Endothelial cell of umbilical vein (primary cell): ENCODE data around the gene TXNL4A. TPM values are rescaled to one million over a fixed set of nuclear protein-coding genes. Genes with fewer than 3 reads are reported as not detected.

Source experiments
- BruUV-seq: library from RNA; stranded (reverse); fragments of 400-500 nt; replicated peaks from 2 replicates; lab custom pipeline; 2021; lab: Mats Ljungman, UMichigan
- CTCF ChIA-PET: fragments of 300-600, 350-600 bp; sonication (Branson Sonifier 250); formaldehyde crosslinking; loops from one replicate; lab custom pipeline; 2021; ENCODE audit warnings: antibody characterized with exemption, inconsistent platforms; lab: Charles Lee
- POLR2A ChIA-PET: fragments of 300-600, 350-600 bp; sonication (Branson Sonifier 250); formaldehyde crosslinking; loops from one replicate; lab custom pipeline; 2021; ENCODE audit warnings: antibody characterized with exemption, inconsistent platforms; lab: Charles Lee
- DNase-seq: peaks from one replicate; pipeline ENCODE4 v3.0.0-alpha.2; 2011; ENCODE audit warnings: low read depth, low spot score
- FAIRE-seq: peaks from 2 replicates; lab custom pipeline; 2011; peaks lifted over from hg19 to GRCh38; lab: Jason Lieb, UNC
- H2AFZ ChIP-seq: 2 replicates; pipeline ENCODE4 v1.6.0; 2012; ENCODE audit warnings: low read depth, low read length, control low read depth, inconsistent platforms
- H3K27ac ChIP-seq: 2 replicates; pipeline ENCODE4 v1.5.1; 2011; ENCODE audit warnings: low read depth, mild to moderate bottlenecking, control low read depth, low read length, moderate library complexity; ENCODE audit not compliant: insufficient read depth
- H3K27me3 ChIP-seq, 2 experiments: 2 replicates each; pipeline versions ENCODE4 v1.6.0 to v1.6.1; 2011; ENCODE audit warnings: low read length in 2 of 2, mixed read lengths in 1 of 2; ENCODE audit not compliant: control insufficient read depth in 2 of 2, insufficient read depth in 2 of 2
- H3K36me3 ChIP-seq, 2 experiments: 2 replicates in 1 of 2; 3 replicates in 1 of 2; pipeline ENCODE4 v1.5.1; 2011; ENCODE audit warnings: low read length in 2 of 2, mild to moderate bottlenecking in 1 of 2, moderate library complexity in 1 of 2; ENCODE audit not compliant: control insufficient read depth in 2 of 2, insufficient read depth in 2 of 2; ENCODE audit errors: extremely low read depth in 1 of 2
- H3K4me1 ChIP-seq: 3 replicates; pipeline ENCODE4 v1.5.1; 2011; ENCODE audit warnings: mild to moderate bottlenecking, low read length; ENCODE audit not compliant: control insufficient read depth, insufficient read depth; ENCODE audit errors: extremely low read depth
- H3K4me2 ChIP-seq: 2 replicates; pipeline ENCODE4 v1.6.1; 2011; ENCODE audit warnings: low read length, control low read depth, mixed read lengths; ENCODE audit not compliant: insufficient read depth
- H3K4me3 ChIP-seq, 3 experiments: fragments of 200-600 bp in 1 of 3; sonication (generic), shearing (Covaris generic) in 1 of 3; replicated peaks in 1 of 3; 2 replicates each; pipeline ENCODE4 v1.5.1; 2011 to 2016; ENCODE audit warnings: control low read depth in 3 of 3, low read length in 3 of 3, mild to moderate bottlenecking in 2 of 3, inconsistent platforms in 1 of 3, low read depth in 1 of 3, moderate library complexity in 1 of 3; ENCODE audit not compliant: insufficient read depth in 1 of 3
- H3K79me2 ChIP-seq: 2 replicates; pipeline ENCODE4 v1.6.0; 2012; ENCODE audit warnings: low read length, inconsistent platforms; ENCODE audit not compliant: control insufficient read depth, insufficient read depth
- H3K9ac ChIP-seq: replicated peaks from 2 replicates; pipeline ENCODE3; 2011; ENCODE audit warnings: low read length, control low read depth; ENCODE audit not compliant: insufficient read depth; ENCODE audit errors: extremely low read depth
- H3K9me1 ChIP-seq: replicated peaks from 3 replicates; pipeline ENCODE4 v1.6.0; 2011; ENCODE audit warnings: mild to moderate bottlenecking, low read length; ENCODE audit not compliant: control insufficient read depth, insufficient read depth; ENCODE audit errors: extremely low read depth
- H3K9me3 ChIP-seq: replicated peaks from 2 replicates; pipeline ENCODE4 v1.5.1; 2012; ENCODE audit warnings: low read length, inconsistent platforms; ENCODE audit not compliant: control insufficient read depth, insufficient read depth
- H4K20me1 ChIP-seq: replicated peaks from 2 replicates; pipeline ENCODE3; 2011; ENCODE audit warnings: mild to moderate bottlenecking, low read length; ENCODE audit not compliant: control insufficient read depth, insufficient read depth; ENCODE audit errors: extremely low read depth
- CTCF ChIP-seq, 2 donors: IDR thresholded peaks; 1 replicate in 1 of 2; 2 replicates in 1 of 2; pipeline ENCODE4 v1.5.1; 2011; ENCODE audit warnings: low read length in 2 of 2, mild to moderate bottlenecking in 2 of 2, moderate library complexity in 2 of 2, control low read depth in 1 of 2, inconsistent platforms in 1 of 2, low read depth in 1 of 2; ENCODE audit not compliant: insufficient read depth in 1 of 2; ENCODE audit errors: extremely low read depth in 1 of 2
- FOS ChIP-seq: IDR thresholded peaks from 2 replicates; pipeline ENCODE4 v1.6.1; 2011; ENCODE audit warnings: mild to moderate bottlenecking, low read length, moderate library complexity, borderline replicate concordance; ENCODE audit not compliant: insufficient read depth
- JUN ChIP-seq: IDR thresholded peaks from 2 replicates; pipeline ENCODE4 v1.6.1; 2011; ENCODE audit warnings: borderline replicate concordance, low read depth; ENCODE audit not compliant: insufficient read length, insufficient read depth
- MYC ChIP-seq: IDR thresholded peaks from one replicate; pipeline ENCODE4 v1.6.1; 2011; ENCODE audit warnings: mild to moderate bottlenecking, low read depth, low read length
- POLR2A ChIP-seq: IDR thresholded peaks from 2 replicates; pipeline ENCODE4 v1.6.1; 2012; ENCODE audit warnings: low read depth, mild to moderate bottlenecking, control low read depth, low read length
- POLR2AphosphoS5 ChIP-seq: IDR thresholded peaks from 2 replicates; pipeline ENCODE4 v1.6.1; 2012; ENCODE audit warnings: low read depth, mild to moderate bottlenecking, control low read depth, low read length, moderate library complexity; ENCODE audit not compliant: insufficient read depth
- dilution Hi-C: fragments of 300-500 bp; cut with MboI; formaldehyde crosslinking; loops from one replicate; pipeline ENCODE4 v1.15.0; 2019; ENCODE audit warnings: low sequenced_read_pairs; ENCODE audit not compliant: extremely low pct_ligation_motif_present
- intact Hi-C: fragments of 100-400 bp; cut with micrococcal nuclease; formaldehyde crosslinking; loops from one replicate; pipeline ENCODE4 v1.10.0; 2022
- polyA plus RNA-seq, 4 experiments: library from polyadenylated mRNA; depleted of rRNA in 3 of 4; stranded (reverse) in 3 of 4; unstranded in 1 of 4; fragments of >200 nt; gene quantifications; 2 replicates each; pipeline versions ENCODE4 v1.2.1 to v1.2.3, GENCODE V29; 2011 to 2012; ENCODE audit warnings: missing spikeins in 1 of 4
- total RNA-seq: library from RNA; stranded (reverse); gene quantifications from 2 replicates; pipeline ENCODE4 v1.2.3, GENCODE V29; 2021

Gene TXNL4A
- total and polyA plus RNA-seq, 2 donors (not counting 3 experiments of a cell fraction or from before 2014, with no cell fraction given), result 148 to 172 TPM

- H2AFZ ChIP-seq, result no peak overlapping the region
- TF ChIP-seq FOS (no peak), JUN (no peak), CTCF (IDR thresholded peaks at IDR 0.05; ENCODE audit: extremely low read depth in 1 of 2, insufficient read depth in 1 of 2, low read depth in 1 of 2, low read length in 2 of 2) (peak; percentile 1 to 26)
- ChIA-PET CTCF (interaction anchor here (0.7 to 1.0 kb wide), 2 partner anchors 8 to 137 kb away, joined by 3 read pairs; no protein-coding TSS in a partner anchor), POLR2A (no interaction called here)
- FAIRE-seq (no peak), DNase-seq (no peak)
- H3K27me3 ChIP-seq, result no peaks in the 10 kb centered on the region
- H3K9me1 ChIP-seq, result no peaks in the 10 kb centered on the region
- no peak overlapping the region for H3K4me3 ChIP-seq
- no peaks in the 10 kb centered on the region for H3K36me3 ChIP-seq
- BruUV-seq, result no TSS peak
- H3K4me2 ChIP-seq, result no peak overlapping the region
- no peak overlapping the region for H3K9ac ChIP-seq
- H3K4me1 ChIP-seq, result no peaks in the 10 kb centered on the region
- H3K79me2 ChIP-seq, result no peaks in the 10 kb centered on the region
- H4K20me1 ChIP-seq, result no peaks in the 10 kb centered on the region
- dilution Hi-C loops, result no loop called here
- no peak overlapping the region for H3K27ac ChIP-seq
- intact Hi-C loops, result no loop called here
- peaks cover 5% of the 10 kb centered on the region for H3K9me3 ChIP-seq
Measured at GRCh38 chr18:80023173-80023572, 34.8 kb upstream of the TXNL4A start.

GRCh38 chr18:80022613-80023012 is 34.2 kb upstream of the TXNL4A start:
- CTCF ChIA-PET, result interaction anchor here (0.7 to 1.0 kb wide), 2 partner anchors 9 to 137 kb away, joined by 3 read pairs; no protein-coding TSS in a partner anchor
- DNase-seq, result peak; percentile 10
- BruUV-seq, result no TSS peak
- FAIRE-seq, result no peak
- dilution Hi-C loops (no loop called here), intact Hi-C loops (no loop called here)
- Histone ChIP-seq H3K27me3 (no peaks in the 10 kb centered on the region), H3K79me2 (no peaks in the 10 kb centered on the region), H3K9me1 (no peaks in the 10 kb centered on the region), H4K20me1 (no peaks in the 10 kb centered on the region), H3K27ac (no peak overlapping the region), H3K9ac (no peak overlapping the region), H2AFZ (no peak overlapping the region), H3K9me3 (peaks cover 5% of the 10 kb centered on the region), H3K4me1 (no peaks in the 10 kb centered on the region), H3K4me2 (no peak overlapping the region), H3K36me3 (no peaks in the 10 kb centered on the region), H3K4me3 (no peak overlapping the region)
- TF ChIP-seq POLR2AphosphoS5, result no peak
- no peak for TF ChIP-seq POLR2A
- TF ChIP-seq MYC, result peak; percentile 48
- no peak for TF ChIP-seq FOS
- POLR2A ChIA-PET, result no interaction called here
